ENCODE data around the gene TOX2. TPM values are rescaled to one million over a fixed set of nuclear protein-coding genes. Genes with fewer than 3 reads are reported as not detected.

Gene TOX2
- total RNA-seq, 1 donor from 2014 or later: 4.7 TPM

DNA sequence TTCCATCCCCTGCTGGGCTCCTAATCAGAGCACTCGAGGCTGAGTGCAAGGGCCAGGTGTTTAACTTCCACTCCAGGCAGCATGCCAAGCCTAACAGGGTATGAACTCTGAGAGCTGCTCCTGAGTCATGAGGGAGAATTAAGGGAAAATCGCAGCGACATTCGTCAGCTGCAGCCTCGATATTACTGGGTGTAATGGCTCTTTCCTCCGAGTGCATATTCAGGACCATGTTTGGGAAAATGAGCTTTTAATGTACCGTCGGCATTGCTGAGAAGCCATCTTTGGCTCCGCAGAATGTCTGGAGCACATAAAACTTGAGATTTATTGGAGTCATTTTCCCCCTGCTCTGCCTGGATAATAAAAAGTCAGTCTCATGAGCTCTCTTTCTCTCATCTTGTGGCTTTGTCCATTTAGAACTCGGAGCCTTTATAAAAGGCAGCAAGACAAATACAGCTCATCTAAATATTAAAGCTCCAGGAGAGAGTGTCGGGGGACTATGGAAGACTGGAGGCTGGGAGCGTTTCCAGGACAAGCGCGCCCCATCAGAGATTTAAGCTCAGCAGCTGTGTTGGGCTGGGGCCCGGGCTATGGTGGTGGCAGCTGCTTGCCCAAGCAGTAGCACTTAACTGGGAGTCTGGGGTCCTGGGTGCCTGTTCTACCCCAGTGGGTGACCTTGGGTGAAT, 103.7 kb downstream of the TOX2 start:
- Mint-ChIP-seq H3K4me1 (ENCODE audit: unreplicated experiment) (peaks cover 20% of the 10 kb centered on the region), H3K9me3 (no peaks in the 10 kb centered on the region), H3K36me3 (no peaks in the 10 kb centered on the region), H3K4me3 (no peak overlapping the region), H3K27ac (no peak overlapping the region), H3K27me3 (peaks cover 9% of the 10 kb centered on the region)
- DNase-seq (ENCODE audit: extremely low spot score, unreplicated experiment): no peak
- no peak for TF ChIP-seq CTCF (conservative IDR thresholded peaks at IDR 0.05)

DNA sequence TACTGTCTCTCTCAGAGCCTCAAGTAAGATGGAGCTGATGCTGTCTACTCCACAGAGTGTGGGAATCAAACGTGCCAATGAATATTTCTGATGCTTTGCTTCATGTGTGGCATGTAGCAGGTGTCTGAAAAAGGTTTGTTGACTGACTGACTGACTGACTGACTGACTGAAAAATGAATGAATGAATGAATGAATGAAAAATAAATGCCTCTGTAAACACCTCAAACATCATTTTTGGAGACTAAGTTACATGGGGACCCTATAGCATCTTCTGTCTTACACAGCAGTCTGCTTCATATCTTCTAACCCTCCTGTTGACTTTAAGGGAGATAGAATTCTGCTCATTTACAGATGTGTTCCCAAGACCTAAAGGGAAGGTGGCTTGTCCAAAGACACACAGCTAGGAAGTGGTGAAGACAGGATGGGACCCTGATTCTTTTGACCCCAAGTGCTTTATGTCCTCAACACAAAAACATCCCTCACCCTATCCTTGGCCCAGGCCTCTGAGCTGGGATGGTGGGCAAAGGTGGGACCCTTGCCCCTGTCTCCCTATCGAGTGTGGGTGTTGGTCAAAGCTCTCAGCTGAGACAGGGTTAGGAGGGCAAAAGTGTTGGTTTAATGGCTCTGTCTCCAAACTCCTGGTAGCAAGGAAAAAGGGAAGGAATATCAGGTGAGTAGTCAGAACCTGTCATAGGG, 104.4 kb downstream of the TOX2 start:
- DNase-seq (ENCODE audit: extremely low spot score, unreplicated experiment): no peak
- H3K27ac Mint-ChIP-seq: no peak overlapping the region
- H3K36me3 Mint-ChIP-seq: no peaks in the 10 kb centered on the region
- TF ChIP-seq CTCF (conservative IDR thresholded peaks at IDR 0.05): no peak
- H3K4me3 Mint-ChIP-seq: no peak overlapping the region
- H3K4me1 Mint-ChIP-seq (ENCODE audit: unreplicated experiment): peaks cover 20% of the 10 kb centered on the region
- H3K27me3 Mint-ChIP-seq: peaks cover 10% of the 10 kb centered on the region
- H3K9me3 Mint-ChIP-seq: no peaks in the 10 kb centered on the region

GRCh38 chr20:44019638-44020335, 105.1 kb downstream of the TOX2 start:
- H3K36me3 Mint-ChIP-seq: no peaks in the 10 kb centered on the region
- no peak for DNase-seq (ENCODE audit: extremely low spot score, unreplicated experiment)
- H3K4me3 Mint-ChIP-seq: no peak overlapping the region
- no peaks in the 10 kb centered on the region for H3K9me3 Mint-ChIP-seq
- H3K4me1 Mint-ChIP-seq (ENCODE audit: unreplicated experiment): peaks cover 20% of the 10 kb centered on the region
- TF ChIP-seq CTCF (conservative IDR thresholded peaks at IDR 0.05): no peak
- H3K27ac Mint-ChIP-seq: no peak overlapping the region
- peaks cover 14% of the 10 kb centered on the region for H3K27me3 Mint-ChIP-seq

- Mint-ChIP-seq H3K9me3 (no peaks in the 10 kb centered on the region), H3K4me3 (no peak overlapping the region), H3K27me3 (peaks cover 15% of the 10 kb centered on the region), H3K27ac (no peak overlapping the region), H3K36me3 (no peaks in the 10 kb centered on the region), H3K4me1 (ENCODE audit: unreplicated experiment) (peaks cover 16% of the 10 kb centered on the region)
- no peak for TF ChIP-seq CTCF (conservative IDR thresholded peaks at IDR 0.05)
- DNase-seq (ENCODE audit: extremely low spot score, unreplicated experiment): no peak
These were observed 105.9 kb downstream of the TOX2 start for GRCh38 chr20:44020406-44021148.

- H3K4me1 Mint-ChIP-seq (ENCODE audit: unreplicated experiment): peaks cover 13% of the 10 kb centered on the region
- TF ChIP-seq CTCF (conservative IDR thresholded peaks at IDR 0.05): no peak
- no peak for DNase-seq (ENCODE audit: extremely low spot score, unreplicated experiment)
- H3K9me3 Mint-ChIP-seq: no peaks in the 10 kb centered on the region
- peaks cover 15% of the 10 kb centered on the region for H3K27me3 Mint-ChIP-seq
- H3K4me3 Mint-ChIP-seq: no peak overlapping the region
- H3K36me3 Mint-ChIP-seq: no peaks in the 10 kb centered on the region
- no peak overlapping the region for H3K27ac Mint-ChIP-seq
These were observed 106.5 kb downstream of the TOX2 start for GRCh38 chr20:44021186-44021585.
